Neuronal stem cell (in vitro differentiated cells): ENCODE results near the gene FGGY.

ENCODE experiments used
- DNase-seq: peaks from one replicate; pipeline ENCODE4 v3.0.0-alpha.2; 2013; ENCODE audit warnings: low spot score
- H2AFZ ChIP-seq: one replicate; pipeline ENCODE4 v1.6.1; 2013; ENCODE audit warnings: mild to moderate bottlenecking, low read length, inconsistent platforms
- H2AK5ac ChIP-seq: 2 replicates; pipeline ENCODE4 v1.6.1; 2013; ENCODE audit warnings: low read depth, mild to moderate bottlenecking, inconsistent platforms, low read length, moderate library complexity, mixed read lengths
- H2BK120ac ChIP-seq: 2 replicates; pipeline ENCODE4 v1.6.1; 2013; ENCODE audit warnings: low read depth, mild to moderate bottlenecking, inconsistent platforms, low read length, moderate library complexity, mixed read lengths
- H2BK12ac ChIP-seq: one replicate; pipeline ENCODE4 v1.6.1; 2013; ENCODE audit warnings: low read length, inconsistent platforms
- H2BK15ac ChIP-seq: 2 replicates; pipeline ENCODE4 v1.6.1; 2013; ENCODE audit warnings: mild to moderate bottlenecking, low read length, inconsistent platforms, mixed read lengths
- H2BK5ac ChIP-seq: one replicate; pipeline ENCODE4 v1.6.1; 2013; ENCODE audit warnings: inconsistent platforms, mild to moderate bottlenecking, low read length, moderate library complexity
- H3K14ac ChIP-seq: one replicate; pipeline ENCODE4 v1.6.1; 2013; ENCODE audit warnings: low read length, inconsistent platforms
- H3K18ac ChIP-seq: 2 replicates; pipeline ENCODE4 v1.6.1; 2013; ENCODE audit warnings: low read length, inconsistent platforms
- H3K23ac ChIP-seq: 2 replicates; pipeline ENCODE4 v1.6.1; 2013; ENCODE audit warnings: low read depth, mild to moderate bottlenecking, mixed read lengths, low read length, inconsistent platforms; ENCODE audit not compliant: poor library complexity
- H3K27ac ChIP-seq: replicated peaks from 3 replicates; pipeline ENCODE4 v1.5.1; 2013; ENCODE audit warnings: low read length, inconsistent platforms
- H3K27me3 ChIP-seq, 3 experiments: 2 replicates each; pipeline ENCODE4 v1.6.1; 2013; ENCODE audit warnings: low read length in 3 of 3, mild to moderate bottlenecking in 2 of 3, inconsistent platforms in 1 of 3, low read depth in 1 of 3, mixed read lengths in 1 of 3, moderate library complexity in 1 of 3; ENCODE audit not compliant: control insufficient read depth in 3 of 3, insufficient read depth in 3 of 3
- H3K36me3 ChIP-seq, 2 donors: replicated peaks in 1 of 2; 2 replicates each; pipeline ENCODE4 v1.6.1; 2013; ENCODE audit warnings: low read length in 2 of 2; ENCODE audit not compliant: control insufficient read depth in 2 of 2, insufficient read depth in 2 of 2
- H3K4ac ChIP-seq: 2 replicates; pipeline ENCODE4 v1.6.1; 2013; ENCODE audit warnings: inconsistent platforms, mild to moderate bottlenecking, low read length, moderate library complexity
- H3K4me1 ChIP-seq, 2 donors: 1 replicate in 1 of 2; 2 replicates in 1 of 2; pipeline ENCODE4 v1.6.1; 2013; ENCODE audit warnings: low read length in 2 of 2, low read depth in 1 of 2; ENCODE audit not compliant: control insufficient read depth in 2 of 2, insufficient read depth in 1 of 2
- H3K4me2 ChIP-seq: one replicate; pipeline ENCODE4 v1.6.1; 2013; ENCODE audit warnings: mild to moderate bottlenecking, low read length, inconsistent platforms; ENCODE audit not compliant: insufficient read depth, poor library complexity, severe bottlenecking
- H3K4me3 ChIP-seq, 2 donors: 2 replicates each; pipeline ENCODE4 v1.5.1; 2013; ENCODE audit warnings: low read length in 2 of 2, mild to moderate bottlenecking in 2 of 2, inconsistent platforms in 1 of 2, moderate library complexity in 1 of 2
- H3K79me1 ChIP-seq: one replicate; pipeline ENCODE4 v1.6.1; 2013; ENCODE audit warnings: low read depth, mild to moderate bottlenecking, inconsistent platforms, low read length, moderate library complexity
- H3K9ac ChIP-seq: one replicate; pipeline ENCODE4 v1.6.1; 2013; ENCODE audit warnings: mild to moderate bottlenecking, low read depth, low read length, inconsistent platforms; ENCODE audit not compliant: poor library complexity
- H3K9me3 ChIP-seq, 2 donors: replicated peaks in 1 of 2; 2 replicates each; pipeline versions ENCODE3 to v1.6.1; 2013; ENCODE audit warnings: low read length in 2 of 2, mild to moderate bottlenecking in 2 of 2, inconsistent platforms in 1 of 2, low read depth in 1 of 2, mixed read lengths in 1 of 2, moderate library complexity in 1 of 2; ENCODE audit not compliant: control insufficient read depth in 2 of 2, insufficient read depth in 1 of 2
- H4K8ac ChIP-seq: one replicate; pipeline ENCODE4 v1.6.1; 2013; ENCODE audit warnings: low read depth, mild to moderate bottlenecking, inconsistent platforms, low read length, moderate library complexity
- H4K91ac ChIP-seq: one replicate; pipeline ENCODE4 v1.6.1; 2013; ENCODE audit warnings: low read length, low read depth, mild to moderate bottlenecking, inconsistent platforms; ENCODE audit not compliant: poor library complexity
- WGBS, 2 donors: extraction: QIAGEN DNeasy Blood & Tissue Kit; methylation state at CpG; one replicate each; pipeline ENCODE4 v1.1.7; 2013; ENCODE audit warnings: missing lambda C conversion rate in 2 of 2, mixed read lengths in 1 of 2; ENCODE audit not compliant: insufficient read length in 2 of 2, insufficient replicate concordance in 1 of 2; ENCODE audit errors: extremely low coverage in 2 of 2; 5-methylcytosine and 5-hydroxymethylcytosine counted together

The FGGY gene

DNA sequence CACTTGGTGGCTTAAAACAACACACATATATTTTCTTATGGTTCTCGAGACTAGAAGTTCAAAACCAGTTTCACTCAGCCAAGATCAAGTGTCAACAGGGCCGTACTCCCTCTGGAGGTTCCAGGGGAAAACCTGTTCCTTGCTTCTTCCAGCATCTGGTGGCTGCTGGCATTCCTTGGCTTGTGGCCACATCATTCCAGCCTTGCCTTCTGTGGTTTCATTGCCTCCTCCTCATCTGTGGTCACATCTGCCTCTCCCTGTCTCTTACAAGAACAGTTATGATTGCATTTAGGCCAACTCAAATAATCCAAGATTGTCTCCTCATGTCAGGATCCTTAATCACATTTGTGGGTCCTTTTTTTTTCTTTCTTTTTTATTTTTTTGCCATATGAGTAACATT, 277.2 kb downstream of the FGGY start:
- H2AFZ ChIP-seq = no peak overlapping the region
- no peak overlapping the region for H4K91ac ChIP-seq
- peaks cover 3 to 7% of the 10 kb centered on the region in 2 donors for H3K9me3 ChIP-seq
- no peak overlapping the region for H3K9ac ChIP-seq
- no peaks in the 10 kb centered on the region for H3K27me3 ChIP-seq
- no peak overlapping the region for H2BK15ac ChIP-seq
- no CpG with 5 or more reads among the region's 2 CpGs for WGBS, 2 donors
- H2BK12ac ChIP-seq = no peak overlapping the region
- H2BK5ac ChIP-seq = no peak overlapping the region
- H3K79me1 ChIP-seq = no peaks in the 10 kb centered on the region
- H2AK5ac ChIP-seq = no peak overlapping the region
- DNase-seq = no peak
- peaks cover 0 to 3% of the 10 kb centered on the region in 2 donors for H3K4me1 ChIP-seq
- H3K14ac ChIP-seq = no peak overlapping the region
- no peak overlapping the region for H3K27ac ChIP-seq
- H3K4me2 ChIP-seq = no peak overlapping the region
- no peak overlapping the region for H3K23ac ChIP-seq
- no peaks in the 10 kb centered on the region for H3K36me3 ChIP-seq
- no peak overlapping the region for H2BK120ac ChIP-seq
- no peak overlapping the region for H3K18ac ChIP-seq
- no peak overlapping the region for H3K4ac ChIP-seq
- no peak overlapping the region for H4K8ac ChIP-seq
- H3K4me3 ChIP-seq = no peak overlapping the region

DNA sequence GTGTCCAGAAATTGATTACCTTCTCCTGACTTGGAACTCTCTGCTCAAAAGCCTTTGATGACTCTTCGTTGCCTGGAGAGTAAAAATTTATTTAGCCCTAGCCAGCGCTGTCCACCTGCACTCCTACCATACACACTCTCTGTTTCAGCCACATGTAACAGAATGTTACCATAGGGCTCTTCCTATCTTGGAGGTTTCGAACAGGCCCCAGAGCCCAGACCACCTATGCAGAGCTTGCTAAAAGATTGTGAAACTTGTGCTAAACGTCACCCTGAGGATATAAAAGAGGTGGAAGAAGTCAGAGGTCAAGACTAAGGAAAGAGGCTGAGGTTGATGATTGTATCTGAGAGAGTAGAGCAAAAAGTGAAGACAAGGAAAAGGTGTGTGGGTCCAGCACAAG, 280.9 kb downstream of the FGGY start:
- no peak overlapping the region for H2AK5ac ChIP-seq
- no CpG with 5 or more reads among the region's 4 CpGs for WGBS, 2 donors

DNA sequence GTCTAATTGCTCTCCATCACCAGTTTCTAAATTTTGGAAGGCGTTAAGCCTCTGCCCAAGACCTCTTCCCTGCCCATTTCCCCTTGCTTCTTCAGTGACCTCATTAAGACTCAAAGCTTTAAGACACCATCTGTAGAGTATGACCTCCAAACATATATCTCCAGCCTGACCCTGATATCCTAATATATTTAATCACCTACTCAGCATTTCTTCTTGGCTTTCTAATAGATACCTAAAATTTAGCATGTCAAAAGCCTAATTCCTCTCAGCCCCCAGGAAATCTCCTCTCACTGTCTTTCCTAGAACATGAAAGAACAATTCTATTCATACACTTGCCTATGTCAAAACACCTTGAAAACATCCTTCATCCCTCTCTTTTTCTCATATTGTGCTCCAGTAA, 282.3 kb downstream of the FGGY start:
- H3K4me2 ChIP-seq = no peak overlapping the region
- no peak overlapping the region for H2BK15ac ChIP-seq
- no peak overlapping the region for H3K27ac ChIP-seq
- no peak for DNase-seq
- H3K18ac ChIP-seq = no peak overlapping the region
- no peak overlapping the region for H2BK5ac ChIP-seq
- no peak overlapping the region for H3K4ac ChIP-seq
- no peak overlapping the region for H3K14ac ChIP-seq
- no peaks in the 10 kb centered on the region for H3K36me3 ChIP-seq
- WGBS, 2 donors = no CpG with 5 or more reads among the region's 1 CpG
- H4K91ac ChIP-seq = no peak overlapping the region
- no peak overlapping the region for H2BK120ac ChIP-seq
- H3K27me3 ChIP-seq = no peaks in the 10 kb centered on the region
- H2AFZ ChIP-seq = no peak overlapping the region
- H2AK5ac ChIP-seq = no peak overlapping the region
- H2BK12ac ChIP-seq = no peak overlapping the region
- no peak overlapping the region for H3K4me3 ChIP-seq
- H3K9ac ChIP-seq = no peak overlapping the region
- peaks cover 2 to 7% of the 10 kb centered on the region in 2 donors for H3K9me3 ChIP-seq
- H3K79me1 ChIP-seq = no peaks in the 10 kb centered on the region
- H4K8ac ChIP-seq = no peak overlapping the region
- H3K4me1 ChIP-seq = no peaks in the 10 kb centered on the region
- no peak overlapping the region for H3K23ac ChIP-seq

More for the DNA sequence above, 280.9 kb downstream of the FGGY start:
- H2AFZ ChIP-seq = no peak overlapping the region
- H4K8ac ChIP-seq = no peak overlapping the region
- H4K91ac ChIP-seq = no peak overlapping the region
- H3K9me3 ChIP-seq = peaks cover 3 to 7% of the 10 kb centered on the region in 2 donors
- no peak overlapping the region for H3K14ac ChIP-seq
- no peak for DNase-seq
- no peak overlapping the region for H2BK15ac ChIP-seq
- H3K79me1 ChIP-seq = no peaks in the 10 kb centered on the region
- H2BK12ac ChIP-seq = no peak overlapping the region
- no peak overlapping the region for H3K4ac ChIP-seq
- H3K4me2 ChIP-seq = no peak overlapping the region
- no peak overlapping the region for H2BK120ac ChIP-seq
- H3K27me3 ChIP-seq = no peaks in the 10 kb centered on the region
- no peaks in the 10 kb centered on the region for H3K36me3 ChIP-seq
- H3K18ac ChIP-seq = no peak overlapping the region
- no peak overlapping the region for H2BK5ac ChIP-seq
- no peak overlapping the region for H3K27ac ChIP-seq
- no peaks in the 10 kb centered on the region for H3K4me1 ChIP-seq
- H3K4me3 ChIP-seq = no peak overlapping the region
- H3K23ac ChIP-seq = no peak overlapping the region
- no peak overlapping the region for H3K9ac ChIP-seq

GRCh38 chr1:59580257-59580656, 283.4 kb downstream of the FGGY start:
- no peaks in the 10 kb centered on the region for H3K27me3 ChIP-seq
- no peak overlapping the region for H3K18ac ChIP-seq
- no peaks in the 10 kb centered on the region for H3K4me1 ChIP-seq
- H2BK12ac ChIP-seq = no peak overlapping the region
- H2BK15ac ChIP-seq = no peak overlapping the region
- WGBS, 2 donors = no CpG with 5 or more reads among the region's 4 CpGs
- H4K91ac ChIP-seq = no peak overlapping the region
- H2AFZ ChIP-seq = no peak overlapping the region
- peaks cover 2 to 6% of the 10 kb centered on the region in 2 donors for H3K9me3 ChIP-seq
- DNase-seq = no peak
- H3K4me3 ChIP-seq = no peak overlapping the region
- no peak overlapping the region for H3K27ac ChIP-seq
- H3K36me3 ChIP-seq = no peaks in the 10 kb centered on the region
- H2AK5ac ChIP-seq = no peak overlapping the region
- H2BK5ac ChIP-seq = no peak overlapping the region
- H3K14ac ChIP-seq = no peak overlapping the region
- no peak overlapping the region for H3K4me2 ChIP-seq
- H2BK120ac ChIP-seq = no peak overlapping the region
- no peak overlapping the region for H3K4ac ChIP-seq
- no peak overlapping the region for H3K23ac ChIP-seq
- H4K8ac ChIP-seq = no peak overlapping the region
- no peak overlapping the region for H3K9ac ChIP-seq
- H3K79me1 ChIP-seq = no peaks in the 10 kb centered on the region
